Gastroesophageal sphincter (tissue), 4 donors: ENCODE data around the gene OPN5. TPM values are rescaled to one million over a fixed set of nuclear protein-coding genes. Genes with fewer than 3 reads are reported as not detected.

Source experiments
- ATAC-seq: fragments of 150-250 bp; one replicate; pipeline ENCODE4 v1.9.1; 2016; ENCODE audit warnings: mild to moderate bottlenecking, moderate library complexity
- H3K27ac ChIP-seq, 4 donors: fragments of 200-600 bp; sonication (generic) in 3 of 4; 1 replicate in 3 of 4; 2 replicates in 1 of 4; pipeline ENCODE4 v1.5.1; 2016 to 2019
- H3K27me3 ChIP-seq: fragments of 200-600 bp; sonication (generic); one replicate; pipeline ENCODE4 v1.5.1; 2019
- H3K36me3 ChIP-seq, 2 donors: fragments of 200-600 bp; sonication (generic); one replicate each; pipeline ENCODE4 v1.5.1; 2019; ENCODE audit warnings: control low read depth in 1 of 2
- H3K4me1 ChIP-seq, 3 donors: fragments of 200-600 bp; sonication (generic); 1 replicate in 2 of 3; 2 replicates in 1 of 3; pipeline ENCODE4 v1.5.1; 2016 to 2019; ENCODE audit warnings: control low read depth in 2 of 3
- H3K4me3 ChIP-seq, 2 donors: fragments of 200-600 bp; sonication (generic); one replicate each; pipeline ENCODE4 v1.5.1; 2019; ENCODE audit warnings: mild to moderate bottlenecking in 1 of 2, moderate library complexity in 1 of 2
- H3K9me3 ChIP-seq, 3 donors: fragments of 200-600 bp; sonication (generic); one replicate each; pipeline ENCODE4 v1.5.1; 2017 to 2019; ENCODE audit warnings: control low read depth in 2 of 3
- CTCF ChIP-seq, 4 experiments: fragments of 200-600 bp in 2 of 4; fragments of 450-650 bp in 2 of 4; sonication (generic) in 1 of 4; IDR thresholded peaks; one replicate each; pipeline ENCODE4 v1.5.1; 2017 to 2019; ENCODE audit warnings: antibody characterized with exemption in 4 of 4, mild to moderate bottlenecking in 2 of 4, moderate library complexity in 2 of 4
- EP300 ChIP-seq: sonication (generic); formaldehyde crosslinking; IDR thresholded peaks from one replicate; pipeline ENCODE4 v1.6.1; 2017; ENCODE audit warnings: antibody characterized with exemption, mild to moderate bottlenecking
- POLR2A ChIP-seq, 2 donors: fragments of 450-650 bp; IDR thresholded peaks; one replicate each; pipeline ENCODE4 v1.6.1; 2017; ENCODE audit warnings: antibody characterized with exemption in 2 of 2, mild to moderate bottlenecking in 2 of 2, moderate library complexity in 1 of 2
- POLR2AphosphoS5 ChIP-seq: sonication (generic); formaldehyde crosslinking; IDR thresholded peaks from one replicate; pipeline ENCODE4 v1.6.1; 2017; ENCODE audit warnings: antibody characterized with exemption
- WGBS, 2 donors: methylation state at CpG; one replicate each; pipeline ENCODE4 v1.1.5; 2018; ENCODE audit warnings: low coverage in 1 of 2; 5-methylcytosine and 5-hydroxymethylcytosine counted together
- total RNA-seq, 4 donors: library from RNA; depleted of rRNA; stranded (reverse); fragments of >200 nt; gene quantifications; one replicate each; pipeline ENCODE4 v1.1.0, GENCODE V29; 2016

Gene OPN5
- total RNA-seq = under 1 TPM in 1 of 4 donors, not detected in 3; 0.08 TPM

- Histone ChIP-seq H3K4me1 (peaks cover 0 to 10% (median 0%) of the 10 kb centered on the region in 3 donors), H3K27me3 (no peaks in the 10 kb centered on the region), H3K27ac (no peak within 1 kb of the TSS), H3K4me3 (no peak within 1 kb of the TSS), H3K9me3 (no peaks in the 10 kb centered on the region), H3K36me3 (no peaks in the 10 kb centered on the region)
- ATAC-seq = no peak
- whole genome bisulfite sequencing, 2 donors = 73 to 79% methylated on average over 8 of the region's 8 CpGs
- TF ChIP-seq POLR2A (IDR thresholded peaks at IDR 0.05) (no peak), EP300 (no peak), POLR2AphosphoS5 (no peak), CTCF (IDR thresholded peaks at IDR 0.05) (no peak)
Observed at GRCh38 chr6:47781732-47782131, at the start of gene OPN5. OPN5 (plus strand) TSS chr6:47782032; CDS start chr6:47782067, 35 bp downstream.

GRCh38 chr6:47733879-47734558, 47.8 kb upstream of the OPN5 start:
- no peak for ATAC-seq
- H3K9me3 ChIP-seq = no peaks in the 10 kb centered on the region

GRCh38 chr6:47734831-47735481, 46.9 kb upstream of the OPN5 start:
- Histone ChIP-seq H3K27me3 (no peaks in the 10 kb centered on the region), H3K4me3 (no peak overlapping the region), H3K27ac (no peak overlapping the region), H3K9me3 (no peaks in the 10 kb centered on the region), H3K4me1 (no peaks in the 10 kb centered on the region), H3K36me3 (no peaks in the 10 kb centered on the region)
- 50 to 75% methylated on average over 1 to 4 of the region's 4 CpGs for WGBS, 2 donors
- no peak for TF ChIP-seq POLR2AphosphoS5
- no peak for ATAC-seq

More at GRCh38 chr6:47733879-47734558, 47.8 kb upstream of the OPN5 start:
- Histone ChIP-seq H3K4me3 (no peak overlapping the region), H3K4me1 (no peaks in the 10 kb centered on the region), H3K27me3 (no peaks in the 10 kb centered on the region), H3K27ac (no peak overlapping the region), H3K36me3 (no peaks in the 10 kb centered on the region)
- TF ChIP-seq EP300 (no peak), CTCF (IDR thresholded peaks at IDR 0.05) (peak in 1 of 4 experiments; percentile 24)
- WGBS, 2 donors = 17 to 35% methylated on average over 2 of the region's 2 CpGs

- 66 to 71% methylated on average over 7 of the region's 7 CpGs for WGBS, 2 donors
- no peak overlapping the region for H3K27ac ChIP-seq
- no peaks in the 10 kb centered on the region for H3K27me3 ChIP-seq
- ATAC-seq = no peak
- H3K4me3 ChIP-seq = no peak overlapping the region
- no peaks in the 10 kb centered on the region for H3K36me3 ChIP-seq
- no peaks in the 10 kb centered on the region for H3K9me3 ChIP-seq
- no peaks in the 10 kb centered on the region for H3K4me1 ChIP-seq
- TF ChIP-seq EP300 (no peak), CTCF (IDR thresholded peaks at IDR 0.05) (no peak), POLR2AphosphoS5 (no peak), POLR2A (IDR thresholded peaks at IDR 0.05) (no peak)
Observed at GRCh38 chr6:47736083-47736700, 45.6 kb upstream of the OPN5 start.

- no peaks in the 10 kb centered on the region for H3K9me3 ChIP-seq
- WGBS, 2 donors = 29 to 50% methylated on average over 1 to 2 of the region's 2 CpGs
- no peak for ATAC-seq
- no peak overlapping the region for H3K27ac ChIP-seq
- H3K27me3 ChIP-seq = no peaks in the 10 kb centered on the region
- H3K36me3 ChIP-seq = no peaks in the 10 kb centered on the region
- H3K4me3 ChIP-seq = no peak overlapping the region
- no peak for TF ChIP-seq EP300
- no peak for TF ChIP-seq POLR2A (IDR thresholded peaks at IDR 0.05)
- TF ChIP-seq CTCF (IDR thresholded peaks at IDR 0.05) = no peak
- TF ChIP-seq POLR2AphosphoS5 = no peak
- H3K4me1 ChIP-seq = peaks cover 0 to 3% (median 0%) of the 10 kb centered on the region in 3 donors
Observed at GRCh38 chr6:47737406-47737805, 44.4 kb upstream of the OPN5 start.
